Activated CD4-positive, alpha-beta T cell treated with anti-CD3 and anti-CD28 coated beads, Interleukin-2, amount 50 U/mL, for 16 hours (primary cell): ENCODE results near the gene ZCCHC24.

ENCODE experiments used
- DNase-seq: peaks from one replicate; pipeline ENCODE4 v3.0.0-alpha.2; 2020

The ZCCHC24 gene

GRCh38 chr10:79430325-79430905, 15.0 kb downstream of the ZCCHC24 start:
- no peak for DNase-seq

GRCh38 chr10:79429751-79430150, 15.7 kb downstream of the ZCCHC24 start:
- DNase-seq, result no peak

GRCh38 chr10:79427965-79428364, 17.5 kb downstream of the ZCCHC24 start:
- DNase-seq, result no peak

- no peak for DNase-seq
These were observed 20.3 kb downstream of the ZCCHC24 start for GRCh38 chr10:79425074-79425532.

GRCh38 chr10:79424221-79425073, 21.0 kb downstream of the ZCCHC24 start:
- DNase-seq, result no peak

- no peak for DNase-seq
These were observed 23.1 kb downstream of the ZCCHC24 start for GRCh38 chr10:79422178-79422892.

- DNase-seq, result no peak
These were observed 24.3 kb downstream of the ZCCHC24 start for GRCh38 chr10:79420974-79421688.

- DNase-seq, result no peak
These were observed 26.4 kb downstream of the ZCCHC24 start for GRCh38 chr10:79418886-79419595.

GRCh38 chr10:79418274-79418673, 27.1 kb downstream of the ZCCHC24 start:
- DNase-seq, result no peak

GRCh38 chr10:79417731-79418130, 27.7 kb downstream of the ZCCHC24 start:
- DNase-seq, result no peak

- no peak for DNase-seq
These were observed 28.2 kb downstream of the ZCCHC24 start for GRCh38 chr10:79417266-79417665.

GRCh38 chr10:79416578-79417255, 28.7 kb downstream of the ZCCHC24 start:
- DNase-seq, result no peak

GRCh38 chr10:79415736-79416577, 29.5 kb downstream of the ZCCHC24 start:
- no peak for DNase-seq

GRCh38 chr10:79414714-79415113, 30.7 kb downstream of the ZCCHC24 start:
- DNase-seq, result no peak

- DNase-seq, result peak; percentile 27
These were observed 32.2 kb downstream of the ZCCHC24 start for GRCh38 chr10:79413196-79413595.

GRCh38 chr10:79412516-79412915, 32.9 kb downstream of the ZCCHC24 start:
- DNase-seq, result no peak

- DNase-seq, result no peak
These were observed 33.6 kb downstream of the ZCCHC24 start for GRCh38 chr10:79411546-79412495.

GRCh38 chr10:79410315-79411094, 34.9 kb downstream of the ZCCHC24 start:
- no peak for DNase-seq

GRCh38 chr10:79409726-79410085, 35.7 kb downstream of the ZCCHC24 start:
- DNase-seq, result no peak
